Colonic mucosa (tissue), 4 donors: ENCODE results near the gene CSMD2. TPM values are rescaled to one million over a fixed set of nuclear protein-coding genes. Genes with fewer than 3 reads are reported as not detected.

Experiments
- DNase-seq: peaks from one replicate; pipeline ENCODE4 v3.0.0-alpha.2; 2020
- H3K27ac ChIP-seq: fragments of 200-600 bp; one replicate; pipeline ENCODE4 v1.8.0; 2021
- H3K27me3 ChIP-seq: fragments of 200-600 bp; one replicate; pipeline ENCODE4 v1.8.0; 2021
- H3K36me3 ChIP-seq: fragments of 200-600 bp; one replicate; pipeline ENCODE4 v1.8.0; 2021
- H3K4me1 ChIP-seq: fragments of 200-600 bp; one replicate; pipeline ENCODE4 v1.8.0; 2021; ENCODE audit warnings: mild to moderate bottlenecking
- H3K4me3 ChIP-seq: fragments of 200-600 bp; one replicate; pipeline ENCODE4 v1.8.0; 2021
- H3K9ac ChIP-seq, 2 donors: one replicate each; pipeline ENCODE4 v1.7.0; 2013; ENCODE audit warnings: control low read depth in 2 of 2, low read depth in 2 of 2, low read length in 2 of 2
- H3K9me3 ChIP-seq: fragments of 200-600 bp; one replicate; pipeline ENCODE4 v1.8.0; 2021
- CTCF ChIP-seq: fragments of 200-600 bp; IDR thresholded peaks from one replicate; pipeline ENCODE4 v1.8.0; 2022; ENCODE audit warnings: antibody characterized with exemption, mild to moderate bottlenecking
- intact Hi-C: fragments of 100-400 bp; cut with DNase I; formaldehyde crosslinking; loops from one replicate; pipeline ENCODE4 v1.14.1; 2022
- total RNA-seq, 2 donors: library from RNA; stranded (reverse); fragmentation: NEBNext Ultra II Directional in 1 of 2; extraction: Animal tissue kit (Norgen Biotek cat#: 25700) in 1 of 2; gene quantifications; one replicate each; pipeline ENCODE4 v1.2.1, GENCODE V29; 2021
- donor health status: healthy.
- donor health status: DM: no; HTN: no; CAD: no.
- donor health status: DM: no; HTN: no; CAD: no.

Gene CSMD2
- total RNA-seq, 2 donors from 2014 or later, result 0.05 to 0.10 TPM

GRCh38 chr1:34060187-34060730, 104.8 kb downstream of the CSMD2 start:
- Histone ChIP-seq H3K27ac (no peak overlapping the region), H3K27me3 (no peaks in the 10 kb centered on the region), H3K36me3 (no peaks in the 10 kb centered on the region), H3K9ac (no peak overlapping the region), H3K4me1 (no peaks in the 10 kb centered on the region), H3K9me3 (no peaks in the 10 kb centered on the region), H3K4me3 (no peak overlapping the region)
- no peak for TF ChIP-seq CTCF
- DNase-seq, result no peak
- intact Hi-C loops, result no loop called here

GRCh38 chr1:34057347-34058130, 107.5 kb downstream of the CSMD2 start:
- DNase-seq, result no peak
- Histone ChIP-seq H3K4me3 (no peak overlapping the region), H3K27me3 (no peaks in the 10 kb centered on the region), H3K4me1 (no peaks in the 10 kb centered on the region), H3K9me3 (no peaks in the 10 kb centered on the region), H3K36me3 (no peaks in the 10 kb centered on the region), H3K27ac (no peak overlapping the region), H3K9ac (no peak overlapping the region)
- intact Hi-C loops, result no loop called here
- TF ChIP-seq CTCF, result no peak

GRCh38 chr1:34055818-34056217, 109.2 kb downstream of the CSMD2 start:
- Histone ChIP-seq H3K27me3 (no peaks in the 10 kb centered on the region), H3K36me3 (no peaks in the 10 kb centered on the region), H3K27ac (no peak overlapping the region), H3K9me3 (no peaks in the 10 kb centered on the region), H3K4me3 (no peak overlapping the region), H3K4me1 (no peaks in the 10 kb centered on the region), H3K9ac (no peak overlapping the region)
- no peak for DNase-seq
- intact Hi-C loops, result no loop called here
- TF ChIP-seq CTCF, result no peak

GRCh38 chr1:34054920-34055319, 110.1 kb downstream of the CSMD2 start:
- Histone ChIP-seq H3K9ac (no peak overlapping the region), H3K36me3 (no peaks in the 10 kb centered on the region), H3K9me3 (no peaks in the 10 kb centered on the region), H3K4me3 (no peak overlapping the region), H3K27me3 (no peaks in the 10 kb centered on the region), H3K27ac (no peak overlapping the region), H3K4me1 (no peaks in the 10 kb centered on the region)
- DNase-seq, result no peak
- TF ChIP-seq CTCF, result no peak
- intact Hi-C loops, result no loop called here

GRCh38 chr1:34053660-34054059, 111.4 kb downstream of the CSMD2 start:
- no peak overlapping the region for H3K27ac ChIP-seq
- no peak overlapping the region for H3K4me3 ChIP-seq
- no peaks in the 10 kb centered on the region for H3K9me3 ChIP-seq
- no peaks in the 10 kb centered on the region for H3K27me3 ChIP-seq
- no peak for DNase-seq
- H3K9ac ChIP-seq, result no peak overlapping the region
- no peaks in the 10 kb centered on the region for H3K4me1 ChIP-seq
- H3K36me3 ChIP-seq, result no peaks in the 10 kb centered on the region
- no peak for TF ChIP-seq CTCF
- intact Hi-C loops, result no loop called here
